Liver (tissue), 9 donors: ENCODE data around the gene IFT122. TPM values are rescaled to one million over a fixed set of nuclear protein-coding genes. Genes with fewer than 3 reads are reported as not detected.

ENCODE experiments used
- DNase-seq: peaks from one replicate; pipeline ENCODE4 v3.0.0-alpha.2; 2017; ENCODE audit warnings: low spot score
- H3K27ac ChIP-seq, 2 donors: one replicate each; pipeline ENCODE4 v1.7.0; 2013; ENCODE audit warnings: inconsistent platforms in 2 of 2, low read length in 2 of 2, control low read depth in 1 of 2, low read depth in 1 of 2, mild to moderate bottlenecking in 1 of 2
- H3K27me3 ChIP-seq, 4 donors: one replicate each; pipeline versions ENCODE4 v1.6.1 to v1.7.0; 2013; ENCODE audit warnings: low read length in 3 of 4, inconsistent platforms in 1 of 4, mild to moderate bottlenecking in 1 of 4, moderate library complexity in 1 of 4; ENCODE audit not compliant: control insufficient read depth in 4 of 4, insufficient read depth in 4 of 4
- H3K36me3 ChIP-seq, 4 donors: one replicate each; pipeline versions ENCODE4 v1.6.1 to v1.7.0; 2013; ENCODE audit warnings: low read length in 3 of 4, mild to moderate bottlenecking in 3 of 4, low read depth in 1 of 4, moderate library complexity in 1 of 4; ENCODE audit not compliant: control insufficient read depth in 4 of 4, insufficient read depth in 3 of 4
- H3K4me1 ChIP-seq, 4 donors: one replicate each; pipeline versions ENCODE4 v1.6.1 to v1.7.0; 2013; ENCODE audit warnings: low read length in 3 of 4, mild to moderate bottlenecking in 3 of 4, moderate library complexity in 1 of 4; ENCODE audit not compliant: control insufficient read depth in 4 of 4, insufficient read depth in 4 of 4
- H3K4me3 ChIP-seq, 3 donors: one replicate each; pipeline versions ENCODE4 v1.6.1 to v1.7.0; 2013; ENCODE audit warnings: low read length in 3 of 3, control low read depth in 1 of 3, low read depth in 1 of 3, mild to moderate bottlenecking in 1 of 3
- H3K9ac ChIP-seq, 2 donors: one replicate each; pipeline ENCODE4 v1.7.0; 2013; ENCODE audit warnings: low read length in 2 of 2, mild to moderate bottlenecking in 2 of 2, moderate library complexity in 2 of 2, control low read depth in 1 of 2, low read depth in 1 of 2
- H3K9me3 ChIP-seq, 4 donors: one replicate each; pipeline versions ENCODE4 v1.6.1 to v1.7.0; 2013; ENCODE audit warnings: low read length in 3 of 4; ENCODE audit not compliant: control insufficient read depth in 4 of 4
- ATF3 ChIP-seq: IDR thresholded peaks from 2 replicates; pipeline ENCODE4 v1.6.1; 2016; ENCODE audit warnings: antibody characterized with exemption
- EGR1 ChIP-seq, 2 donors: IDR thresholded peaks; 2 replicates each; pipeline ENCODE4 v1.6.1; 2016 to 2018; ENCODE audit warnings: antibody characterized with exemption in 2 of 2, low read depth in 2 of 2
- FOXA1 ChIP-seq: IDR thresholded peaks from 2 replicates; pipeline ENCODE4 v1.6.1; 2016; ENCODE audit warnings: antibody characterized with exemption
- FOXA2 ChIP-seq: IDR thresholded peaks from 2 replicates; pipeline ENCODE4 v1.6.1; 2016; ENCODE audit warnings: antibody characterized with exemption
- HNF4A ChIP-seq, 2 donors: conservative IDR thresholded peaks; 2 replicates each; pipeline ENCODE4 v1.6.1; 2016; ENCODE audit warnings: antibody characterized with exemption in 2 of 2, mild to moderate bottlenecking in 2 of 2
- HNF4G ChIP-seq: IDR thresholded peaks from 2 replicates; pipeline ENCODE4 v1.6.1; 2016; ENCODE audit warnings: antibody characterized with exemption
- NR2F2 ChIP-seq: IDR thresholded peaks from 2 replicates; pipeline ENCODE4 v1.6.1; 2016; ENCODE audit warnings: antibody characterized with exemption
- RAD21 ChIP-seq, 2 donors: IDR thresholded peaks; 2 replicates each; pipeline ENCODE4 v1.6.1; 2016; ENCODE audit warnings: antibody characterized with exemption in 2 of 2, mild to moderate bottlenecking in 2 of 2
- REST ChIP-seq: IDR thresholded peaks from 2 replicates; pipeline ENCODE4 v1.6.1; 2016; ENCODE audit warnings: antibody characterized with exemption, mild to moderate bottlenecking
- YY1 ChIP-seq: IDR thresholded peaks from 2 replicates; pipeline ENCODE4 v1.6.1; 2016; ENCODE audit warnings: antibody characterized with exemption, mild to moderate bottlenecking
- WGBS: extraction: QIAGEN DNeasy Blood & Tissue Kit; methylation state at CpG from one replicate; pipeline ENCODE4 v1.1.7; 2013; 5-methylcytosine and 5-hydroxymethylcytosine counted together
- polyA plus RNA-seq, 2 donors: library from polyadenylated mRNA; stranded (reverse) in 1 of 2; unstranded in 1 of 2; fragments of 200-250 nt in 1 of 2; fragments of >200 nt in 1 of 2; fragmentation: Nextera tagmentation in 1 of 2; extraction: Ambion mirVana in 1 of 2; gene quantifications; one replicate each; pipeline versions ENCODE4 v1.2.1 to v1.2.3, GENCODE V29; 2013 to 2015
- total RNA-seq, 2 donors: library from RNA; depleted of rRNA; stranded (reverse); fragments of >200 nt; gene quantifications; one replicate each; pipeline ENCODE4 v1.2.3, GENCODE V29; 2014
- TF ChIP-seq, protein P1 (sequence below): fragments of 150-350 bp; IDR thresholded peaks from 2 replicates; pipeline ENCODE4 v1.5.1; 2017; ENCODE audit warnings: improper control_type of control experiment, low read depth, low read length; ENCODE audit not compliant: missing input control
- donor health status: healthy.
- donor health status: healthy.
- donor health status: healthy.
- donor health status: healthy.
- donor health status: healthy.

The IFT122 gene
- total and polyA plus RNA-seq, 4 donors = 3.3 to 25.8 (median 10.6) TPM

DNA sequence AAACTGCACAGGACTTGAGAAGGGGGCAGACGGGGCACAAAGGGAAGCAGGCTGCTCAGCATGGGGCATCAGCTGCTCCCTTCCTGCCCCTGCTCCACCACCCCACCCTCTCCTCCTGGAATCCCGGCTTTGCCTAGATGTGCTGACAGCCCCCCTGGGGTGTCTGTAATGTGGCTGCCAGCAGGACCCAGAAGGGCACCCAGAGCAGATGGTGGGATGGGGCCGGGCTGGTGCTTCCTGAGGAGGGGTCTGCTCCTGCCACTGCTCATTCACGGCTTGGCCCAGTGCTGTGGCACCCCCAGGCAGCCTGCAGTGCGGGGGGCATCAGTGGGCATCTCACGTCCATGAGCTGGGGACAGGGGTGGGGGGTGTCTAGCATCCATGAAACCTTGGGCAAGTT lies 113.1 kb downstream of the IFT122 start:
- Histone ChIP-seq H3K4me3 (no peak overlapping the region), H3K27ac (no peak overlapping the region), H3K27me3 (no peaks in the 10 kb centered on the region), H3K9ac (no peak overlapping the region), H3K4me1 (peaks cover 0 to 9% (median 2%) of the 10 kb centered on the region in 4 donors), H3K9me3 (no peaks in the 10 kb centered on the region), H3K36me3 (no peaks in the 10 kb centered on the region)
- no peak for DNase-seq
- no peak for TF ChIP-seq RAD21 (IDR thresholded peaks at IDR 0.05)
- TF ChIP-seq FOXA1 = no peak
- 63% methylated on average over 6 of the region's 6 CpGs for WGBS

- Histone ChIP-seq H3K4me3 (no peak overlapping the region), H3K9ac (no peak overlapping the region), H3K4me1 (peaks cover 0 to 13% (median 2%) of the 10 kb centered on the region in 4 donors), H3K27me3 (no peaks in the 10 kb centered on the region), H3K36me3 (no peaks in the 10 kb centered on the region), H3K9me3 (no peaks in the 10 kb centered on the region), H3K27ac (no peak overlapping the region)
- no peak for TF ChIP-seq FOXA2
- TF ChIP-seq HNF4A (conservative IDR thresholded peaks at IDR 0.05) = no peak
- no peak for TF ChIP-seq REST
- no peak for TF ChIP-seq YY1
- no peak for DNase-seq
- 53% methylated on average over 15 of the region's 15 CpGs for WGBS
Observed at GRCh38 chr3:129553719-129554118, 113.7 kb downstream of the IFT122 start.

DNA sequence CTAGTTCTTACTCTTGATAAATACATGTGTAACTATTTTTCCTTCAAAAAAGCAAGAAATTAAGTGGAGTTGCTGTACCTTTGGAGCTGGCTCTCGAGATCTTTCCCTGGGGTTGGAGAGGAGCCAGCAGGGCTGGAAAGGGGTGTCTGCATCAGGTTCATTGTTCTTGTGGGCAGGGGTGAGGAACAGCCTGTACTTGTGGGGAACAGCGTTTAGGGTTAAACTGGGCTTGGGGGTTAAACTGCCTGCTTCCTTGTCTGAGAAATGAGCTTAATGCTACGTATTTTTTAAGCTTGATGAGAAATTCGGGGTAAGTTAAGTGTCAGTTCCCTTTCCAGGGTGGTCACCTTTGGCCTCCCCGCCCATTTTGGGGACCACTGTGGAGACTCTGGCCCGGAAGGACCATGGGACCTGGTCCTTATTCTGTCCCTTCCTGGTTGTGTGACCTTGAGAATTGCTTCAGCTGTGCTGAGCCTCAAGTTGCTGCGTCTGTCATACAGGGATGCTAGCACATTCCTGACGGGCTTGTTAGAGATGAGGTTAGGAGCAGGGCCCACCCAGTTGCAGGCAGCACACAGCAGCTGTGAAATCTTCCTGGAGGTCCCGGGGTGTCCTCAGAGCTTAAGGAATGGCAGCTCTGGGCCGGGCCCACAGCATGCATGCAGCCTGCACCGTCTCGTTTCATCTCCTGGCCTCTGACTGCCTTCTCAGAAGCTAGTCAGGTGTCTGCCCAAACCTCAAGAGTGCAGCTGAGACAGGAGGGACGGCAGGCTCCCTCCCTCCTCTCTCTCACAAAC lies 114.5 kb downstream of the IFT122 start:
- H3K4me1 ChIP-seq = peaks cover 0 to 13% (median 2%) of the 10 kb centered on the region in 4 donors
- no peak overlapping the region for H3K27ac ChIP-seq

More for the DNA sequence above, 114.5 kb downstream of the IFT122 start:
- no peak for TF ChIP-seq EGR1 (IDR thresholded peaks at IDR 0.05; ENCODE audit: low read depth in 2 of 2)
- no peak for TF ChIP-seq FOXA2
- TF ChIP-seq, protein P1, sequence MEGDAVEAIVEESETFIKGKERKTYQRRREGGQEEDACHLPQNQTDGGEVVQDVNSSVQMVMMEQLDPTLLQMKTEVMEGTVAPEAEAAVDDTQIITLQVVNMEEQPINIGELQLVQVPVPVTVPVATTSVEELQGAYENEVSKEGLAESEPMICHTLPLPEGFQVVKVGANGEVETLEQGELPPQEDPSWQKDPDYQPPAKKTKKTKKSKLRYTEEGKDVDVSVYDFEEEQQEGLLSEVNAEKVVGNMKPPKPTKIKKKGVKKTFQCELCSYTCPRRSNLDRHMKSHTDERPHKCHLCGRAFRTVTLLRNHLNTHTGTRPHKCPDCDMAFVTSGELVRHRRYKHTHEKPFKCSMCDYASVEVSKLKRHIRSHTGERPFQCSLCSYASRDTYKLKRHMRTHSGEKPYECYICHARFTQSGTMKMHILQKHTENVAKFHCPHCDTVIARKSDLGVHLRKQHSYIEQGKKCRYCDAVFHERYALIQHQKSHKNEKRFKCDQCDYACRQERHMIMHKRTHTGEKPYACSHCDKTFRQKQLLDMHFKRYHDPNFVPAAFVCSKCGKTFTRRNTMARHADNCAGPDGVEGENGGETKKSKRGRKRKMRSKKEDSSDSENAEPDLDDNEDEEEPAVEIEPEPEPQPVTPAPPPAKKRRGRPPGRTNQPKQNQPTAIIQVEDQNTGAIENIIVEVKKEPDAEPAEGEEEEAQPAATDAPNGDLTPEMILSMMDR = no peak
- TF ChIP-seq HNF4A (conservative IDR thresholded peaks at IDR 0.05) = no peak
- no peak for TF ChIP-seq RAD21 (IDR thresholded peaks at IDR 0.05)
- TF ChIP-seq NR2F2 = peak; percentile 29
- no peak for TF ChIP-seq ATF3
- TF ChIP-seq HNF4G = no peak
- Histone ChIP-seq H3K27me3 (no peaks in the 10 kb centered on the region), H3K9ac (no peak overlapping the region), H3K9me3 (no peaks in the 10 kb centered on the region), H3K4me3 (no peak overlapping the region), H3K36me3 (no peaks in the 10 kb centered on the region)
- no peak for DNase-seq
- whole genome bisulfite sequencing = 68% methylated on average over 13 of the region's 13 CpGs
